IPS-18c (cell line): ENCODE measurements around the gene CCN6.
"Not testable (repeated sequence)": the region's sequence is repeated elsewhere in the genome, so short reads cannot be mapped to it uniquely, and the experiment has no call there.

Source experiments
- H3K4me3 ChIP-seq: 2 replicates; pipeline ENCODE4 v1.7.0; 2013; ENCODE audit warnings: low read depth, mild to moderate bottlenecking, low read length, moderate library complexity; ENCODE audit not compliant: insufficient read depth
- H3K9me3 ChIP-seq: one replicate; pipeline ENCODE4 v1.6.1; 2013; ENCODE audit warnings: mild to moderate bottlenecking, low read length, moderate library complexity; ENCODE audit not compliant: control insufficient read depth, insufficient read depth

CCN6 gene

DNA sequence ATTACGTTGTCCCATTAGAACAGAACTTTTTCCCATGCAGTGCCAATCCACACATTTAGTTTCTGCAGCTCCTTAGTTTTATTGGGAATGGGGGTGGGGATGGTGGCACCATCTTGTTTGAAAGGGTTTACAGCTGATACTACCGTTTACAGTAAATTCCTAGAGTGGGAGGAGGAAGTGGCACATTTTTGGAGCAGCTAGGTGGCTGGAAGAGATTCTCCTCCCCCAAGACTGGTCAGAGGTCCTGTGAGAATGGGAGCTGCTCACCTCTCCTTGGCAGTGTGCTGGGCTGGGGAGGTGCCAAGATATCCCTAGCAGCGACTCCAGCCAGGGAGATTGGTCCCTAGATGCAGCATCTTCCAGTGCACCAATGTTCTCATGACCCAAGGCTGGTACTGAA lies 12.4 kb upstream of the CCN6 start:
- H3K9me3 ChIP-seq, result no peaks in the 10 kb centered on the region
- no peak overlapping the region for H3K4me3 ChIP-seq

DNA sequence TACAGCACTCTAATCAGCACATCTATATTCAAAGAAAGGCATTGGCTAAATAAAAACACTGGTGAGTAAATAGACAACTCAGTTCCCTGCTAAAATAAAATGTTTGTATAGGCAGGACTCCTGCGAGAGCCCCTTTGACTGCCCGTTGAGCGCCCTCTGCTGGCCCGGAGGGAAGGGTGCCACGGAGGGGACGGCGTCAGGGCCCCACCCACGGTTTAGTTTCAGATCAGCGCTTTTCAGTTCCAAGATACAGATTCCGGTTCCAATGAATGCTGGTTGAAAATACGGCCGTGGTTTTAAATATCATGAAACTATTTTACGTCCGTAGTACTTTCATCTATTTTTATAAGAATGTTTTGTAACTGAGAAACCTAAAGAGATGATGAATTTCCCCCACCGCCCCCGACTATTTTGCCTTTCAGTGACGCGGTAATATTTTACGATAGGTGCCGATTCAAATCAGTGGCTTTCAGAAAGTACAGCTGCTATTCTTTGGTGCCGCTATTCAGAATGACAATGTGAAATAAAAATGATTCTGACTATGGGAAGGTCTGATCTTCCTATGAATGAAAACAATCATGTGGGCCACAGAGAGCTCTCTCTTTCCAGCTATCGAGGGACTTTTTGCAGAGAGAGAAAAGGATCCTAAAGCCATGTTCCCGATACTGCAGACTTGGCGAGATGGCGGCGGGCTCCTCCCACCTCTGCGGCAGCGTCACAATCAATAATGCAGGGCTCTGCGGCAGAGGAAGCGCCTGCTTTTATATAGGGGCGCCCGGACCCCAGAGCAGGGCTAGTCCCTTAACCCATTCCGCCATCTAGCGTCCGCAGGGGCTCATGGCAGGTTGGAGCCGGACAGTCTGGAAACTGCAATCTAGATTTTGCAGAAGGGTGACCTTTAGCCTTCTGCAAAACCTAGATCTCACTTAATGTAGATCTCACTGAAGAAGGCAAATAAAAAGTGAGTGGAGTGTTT lies 10.6 kb upstream of the CCN6 start:
- H3K9me3 ChIP-seq, result no peaks in the 10 kb centered on the region
- H3K4me3 ChIP-seq, result peak overlapping the region; percentile 64

DNA sequence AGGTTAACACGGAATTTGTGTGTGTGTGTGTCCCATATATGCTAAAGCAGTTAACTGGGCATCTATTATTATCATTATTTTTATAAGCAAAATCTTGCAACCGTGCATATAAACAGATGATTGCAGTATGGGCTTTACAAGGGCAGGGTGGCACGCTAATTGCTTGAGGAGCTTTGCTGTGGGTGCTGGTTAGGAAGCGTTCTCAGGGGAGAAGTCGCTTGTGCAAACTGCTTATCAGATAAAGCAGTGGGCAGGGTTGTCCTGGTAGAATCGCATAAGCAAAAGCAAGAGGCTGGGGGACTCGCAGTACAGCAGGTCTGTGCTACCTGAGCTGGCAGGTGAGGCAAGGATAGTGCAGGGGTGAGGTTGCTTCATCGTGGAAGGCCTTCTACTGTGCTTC lies 9.7 kb upstream of the CCN6 start:
- H3K4me3 ChIP-seq, result no peak overlapping the region

DNA sequence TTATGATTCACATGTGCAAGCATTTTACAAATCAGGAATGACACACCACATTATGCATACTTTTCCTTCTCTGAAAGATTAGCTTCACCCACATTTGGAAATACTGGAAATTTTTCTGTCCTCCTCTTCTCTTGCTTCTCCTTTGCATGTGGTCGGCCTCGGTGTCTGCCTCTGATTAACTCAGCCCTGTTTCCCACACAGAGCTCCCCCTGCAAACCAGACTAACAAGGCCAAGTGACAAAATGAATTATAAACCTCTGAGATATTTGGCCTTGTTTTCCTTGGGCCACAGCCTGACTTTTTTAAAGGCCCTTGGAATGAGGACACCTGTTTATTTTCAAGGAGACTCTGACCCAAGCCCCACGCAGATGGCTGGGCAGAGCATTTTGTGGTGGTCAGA lies 9.0 kb upstream of the CCN6 start:
- Histone ChIP-seq H3K4me3 (no peak overlapping the region), H3K9me3 (no peaks in the 10 kb centered on the region)

More for the DNA sequence above, 9.7 kb upstream of the CCN6 start:
- H3K9me3 ChIP-seq, result no peaks in the 10 kb centered on the region

DNA sequence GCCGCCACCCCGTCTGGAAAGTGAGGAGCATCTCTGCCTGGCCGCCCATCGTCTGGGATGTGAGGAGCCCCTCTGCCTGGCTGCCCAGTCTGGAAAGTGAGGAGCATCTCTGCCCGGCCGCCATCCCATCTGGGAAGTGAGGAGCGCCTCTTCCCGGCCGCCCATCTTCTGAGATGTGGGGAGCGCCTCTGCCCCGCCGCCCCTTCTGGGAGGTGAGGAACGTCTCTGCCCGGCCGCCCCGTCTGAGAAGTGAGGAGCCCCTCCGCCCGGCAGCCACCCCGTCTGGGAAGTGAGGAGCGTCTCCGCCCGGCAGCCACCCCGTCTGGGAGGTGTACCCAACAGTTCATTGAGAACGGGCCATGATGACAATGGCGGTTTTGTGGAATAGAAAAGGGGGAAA lies 6.4 kb upstream of the CCN6 start:
- H3K9me3 ChIP-seq, H3K4me3 ChIP-seq: not testable (repeated sequence)

DNA sequence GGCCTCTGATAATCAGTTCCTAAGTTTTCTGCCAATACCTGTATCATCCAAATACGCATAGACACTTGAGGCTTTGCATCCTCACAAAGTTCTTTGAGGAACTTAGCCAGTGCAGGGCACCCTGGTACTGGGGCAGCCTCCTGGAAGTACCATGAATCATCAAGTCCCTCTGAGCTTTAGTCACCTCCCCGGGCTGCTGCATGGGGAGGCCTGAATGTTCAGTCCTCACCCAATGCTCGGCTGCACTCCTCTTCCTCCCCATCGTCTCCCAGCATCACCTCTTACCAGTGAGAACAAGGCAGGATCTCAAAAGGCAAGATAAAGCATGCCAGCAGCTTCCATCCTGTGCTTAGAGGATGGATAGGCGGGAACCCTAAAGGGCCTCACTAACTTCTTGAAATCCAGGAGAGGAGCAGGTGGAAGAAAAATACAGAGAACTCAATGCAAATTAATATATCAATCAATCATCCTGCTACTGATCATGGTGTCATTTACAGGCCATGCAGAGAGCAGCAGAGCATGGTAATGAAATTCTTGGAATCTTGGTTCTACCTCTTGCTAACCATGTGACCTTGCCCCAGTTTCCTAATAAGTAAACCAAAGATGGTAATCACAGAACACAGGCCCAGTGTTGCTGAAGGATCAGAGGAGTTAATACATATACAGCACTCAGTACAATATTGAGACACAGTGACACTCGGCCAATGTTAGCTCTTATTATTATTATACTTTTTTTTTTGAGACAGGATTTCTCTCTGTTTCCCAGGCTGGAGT lies 4.7 kb upstream of the CCN6 start:
- H3K4me3 ChIP-seq, result no peak overlapping the region
- no peaks in the 10 kb centered on the region for H3K9me3 ChIP-seq

DNA sequence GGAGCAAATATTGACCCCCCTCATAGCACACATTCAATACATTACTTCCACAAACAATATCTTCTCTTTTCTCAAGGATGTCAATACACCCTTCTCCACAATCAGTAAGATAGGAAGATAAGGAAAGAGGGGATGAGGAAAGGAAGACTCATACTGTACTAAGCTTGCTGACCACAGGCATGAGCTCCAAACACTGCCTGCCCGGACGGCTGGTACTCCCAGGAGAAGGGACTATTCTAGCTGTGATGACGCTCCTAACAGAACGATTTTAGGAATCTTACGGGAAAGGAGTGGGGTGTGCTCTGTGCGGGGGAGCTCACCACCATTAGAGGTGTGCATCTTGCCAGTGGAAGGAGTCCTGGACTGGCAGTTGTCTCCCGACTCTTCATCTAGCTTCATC lies 3.9 kb upstream of the CCN6 start:
- Histone ChIP-seq H3K9me3 (no peaks in the 10 kb centered on the region), H3K4me3 (no peak overlapping the region)

DNA sequence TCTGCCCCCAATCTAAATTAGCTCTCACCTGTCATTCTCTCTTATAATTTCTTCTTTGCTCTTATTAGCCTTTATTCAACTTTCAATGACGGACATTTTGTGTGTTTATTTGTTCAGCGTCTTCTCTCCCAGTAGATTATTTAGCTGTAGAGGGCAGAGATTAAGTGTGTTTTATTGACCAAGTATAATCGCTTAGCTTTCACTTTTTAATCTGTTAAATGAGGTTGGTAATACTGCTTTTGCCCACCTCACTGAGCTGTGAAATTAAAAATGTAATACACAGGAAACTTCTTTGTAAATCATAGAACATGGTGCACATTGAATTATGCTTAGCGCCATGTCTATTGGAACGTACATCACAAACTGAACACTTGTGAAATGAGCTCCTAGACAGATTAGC lies 3.5 kb upstream of the CCN6 start:
- no peak overlapping the region for H3K4me3 ChIP-seq
- no peaks in the 10 kb centered on the region for H3K9me3 ChIP-seq

DNA sequence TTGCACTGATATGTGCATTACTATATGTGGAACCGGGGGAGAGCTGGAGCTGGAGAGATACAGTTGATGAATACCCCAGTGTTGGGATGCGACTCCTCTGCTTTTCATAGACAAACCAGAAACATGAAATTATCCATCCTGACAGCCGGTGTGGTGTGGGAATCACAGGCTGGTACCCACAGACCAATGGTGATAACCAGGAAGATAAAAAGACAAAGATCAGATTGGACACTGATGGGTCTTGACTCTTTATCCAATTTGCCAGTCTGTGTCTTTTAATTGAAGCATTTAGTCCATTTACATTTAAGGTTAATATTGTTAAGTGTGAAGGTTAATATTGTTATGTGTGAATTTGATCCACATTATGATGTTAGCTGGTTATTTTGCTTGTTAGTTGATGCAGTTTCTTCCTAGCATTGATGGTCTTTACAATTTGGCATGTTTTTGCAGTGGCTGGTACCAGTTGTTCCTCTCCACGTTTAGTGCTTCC lies 2.6 kb upstream of the CCN6 start:
- not testable (repeated sequence) for H3K4me3 ChIP-seq, H3K9me3 ChIP-seq

DNA sequence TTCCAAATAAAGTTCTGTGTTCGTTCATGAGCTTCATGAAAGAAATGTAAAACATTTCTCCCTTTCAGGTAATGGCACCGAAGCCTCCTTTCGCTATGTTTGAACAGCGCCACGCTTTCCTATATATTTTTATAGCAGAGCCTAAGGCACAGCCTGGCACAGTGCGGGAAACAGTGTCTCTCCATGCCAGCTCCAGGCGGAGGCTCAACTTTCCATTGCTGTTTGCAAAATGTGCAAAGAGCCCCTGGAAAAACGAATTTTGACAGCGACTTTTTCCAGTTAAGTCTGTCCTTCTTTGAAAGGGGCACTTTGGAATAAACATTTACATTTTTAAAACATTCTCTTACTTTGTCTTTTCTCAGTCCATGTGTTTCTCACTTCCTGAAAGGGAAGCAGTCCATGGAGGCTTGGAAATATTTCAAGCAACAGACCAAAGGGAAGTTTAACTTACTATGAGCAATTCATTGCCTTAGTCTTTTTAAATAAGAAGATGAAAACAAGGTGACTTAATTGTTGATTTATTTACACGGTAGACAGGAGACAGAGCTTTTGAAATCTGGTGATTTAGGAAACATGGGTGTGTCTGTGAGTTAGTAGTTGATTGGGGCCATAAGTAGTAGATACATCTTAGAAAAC lies 769 bp downstream of the CCN6 start:
- H3K9me3 ChIP-seq, result no peaks in the 10 kb centered on the region
- H3K4me3 ChIP-seq, result no peak overlapping the region

DNA sequence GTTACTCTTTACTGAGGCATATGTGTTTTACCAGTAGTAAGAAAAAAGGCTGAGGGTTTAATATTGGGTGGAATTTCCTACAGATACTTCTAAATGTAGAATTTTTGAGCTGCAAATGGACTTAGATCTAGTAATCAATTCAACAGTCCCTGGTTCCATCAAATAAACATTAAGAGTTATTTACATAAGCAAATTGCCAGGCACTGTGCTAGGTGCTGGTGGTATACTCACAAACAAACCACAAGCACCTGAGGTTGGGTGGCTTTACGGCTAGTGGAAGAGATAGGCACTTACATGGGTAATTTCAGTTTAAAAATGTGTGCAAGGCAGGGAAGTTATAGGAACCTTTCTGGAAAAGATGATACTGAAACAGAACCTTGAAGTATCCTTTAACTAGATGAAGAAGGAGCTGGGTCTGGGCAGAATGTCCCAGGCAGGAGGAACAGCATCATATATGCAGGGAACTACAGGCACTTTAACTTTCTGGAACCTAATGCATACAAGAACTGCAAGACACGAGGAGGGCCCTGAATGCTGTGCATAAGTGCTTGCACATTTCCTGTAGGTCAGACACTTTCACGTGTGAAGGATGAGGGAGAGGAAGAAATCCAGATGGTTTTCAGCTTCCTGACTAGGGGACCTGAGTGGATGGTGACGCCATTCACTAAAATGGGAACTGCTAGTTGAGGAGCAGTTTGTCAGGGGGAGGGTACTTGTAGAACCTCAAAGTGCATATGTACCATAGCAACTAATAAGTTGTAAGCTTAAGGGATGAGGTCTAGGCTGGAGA lies 4.5 kb downstream of the CCN6 start:
- Histone ChIP-seq H3K9me3 (no peaks in the 10 kb centered on the region), H3K4me3 (no peak overlapping the region)

DNA sequence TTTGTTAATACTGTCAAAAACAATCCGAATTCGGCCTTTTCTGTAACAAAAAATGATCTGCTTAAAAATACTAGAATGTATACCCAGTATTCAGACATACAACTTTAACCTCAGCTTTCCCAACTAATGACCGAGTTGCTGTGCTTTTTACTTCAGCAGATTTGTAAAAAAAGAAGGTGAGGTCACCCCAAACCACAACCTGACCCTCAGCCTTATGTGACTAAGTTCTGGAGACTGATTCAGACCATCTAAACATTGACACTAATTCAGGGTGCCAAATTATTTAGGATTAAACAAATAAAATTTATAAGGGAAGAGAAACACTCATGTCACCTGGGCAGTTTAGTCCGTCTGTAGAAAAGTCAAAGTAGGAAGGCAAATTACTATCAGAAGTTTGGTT lies 7.7 kb downstream of the CCN6 start:
- no peaks in the 10 kb centered on the region for H3K9me3 ChIP-seq
- no peak overlapping the region for H3K4me3 ChIP-seq

DNA sequence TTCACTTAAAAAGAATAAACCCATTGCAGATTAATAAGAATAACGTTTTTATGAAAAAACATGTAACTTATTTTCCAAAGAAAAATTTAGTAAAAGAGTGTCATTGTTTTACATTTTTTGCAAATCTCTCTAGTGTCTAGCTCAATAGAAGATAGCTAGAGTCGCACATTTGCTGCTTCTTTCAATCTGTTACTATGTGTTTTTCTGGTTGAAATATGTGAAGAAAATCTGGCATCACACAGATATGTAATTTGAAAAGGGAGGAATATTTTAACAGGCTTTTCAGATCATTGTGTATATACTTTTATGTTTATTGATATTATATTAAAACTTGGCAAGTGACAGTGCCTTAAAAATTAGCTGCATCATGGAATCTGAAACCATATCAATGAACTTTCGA lies 9.1 kb downstream of the CCN6 start:
- no peaks in the 10 kb centered on the region for H3K9me3 ChIP-seq
- H3K4me3 ChIP-seq, result no peak overlapping the region

DNA sequence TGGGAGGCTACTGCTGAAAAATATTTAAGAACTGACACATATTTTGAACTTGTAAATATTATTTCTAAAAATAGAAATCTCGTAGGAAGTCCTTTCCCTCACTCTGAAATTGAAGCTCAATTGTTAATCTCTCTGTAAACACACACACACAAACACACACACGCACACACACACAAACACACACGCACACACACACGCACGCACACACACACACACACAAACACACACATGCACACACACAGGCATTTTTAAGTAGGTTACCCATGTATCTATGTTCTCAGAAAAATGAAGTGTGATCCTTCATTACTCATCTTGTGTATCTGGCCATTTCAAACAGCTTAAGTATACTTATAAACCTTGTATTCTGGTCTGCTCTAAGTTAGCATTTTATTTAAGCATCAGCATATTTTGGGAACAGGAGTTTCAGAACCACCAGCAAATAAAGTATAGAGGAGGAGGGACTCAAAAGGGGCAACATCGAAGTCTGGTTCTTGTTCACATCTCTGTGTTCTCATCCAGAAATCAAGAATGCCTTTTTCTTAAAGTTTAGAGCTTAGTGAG lies 11.6 kb downstream of the CCN6 start:
- H3K4me3 ChIP-seq, result no peak overlapping the region
- no peaks in the 10 kb centered on the region for H3K9me3 ChIP-seq

DNA sequence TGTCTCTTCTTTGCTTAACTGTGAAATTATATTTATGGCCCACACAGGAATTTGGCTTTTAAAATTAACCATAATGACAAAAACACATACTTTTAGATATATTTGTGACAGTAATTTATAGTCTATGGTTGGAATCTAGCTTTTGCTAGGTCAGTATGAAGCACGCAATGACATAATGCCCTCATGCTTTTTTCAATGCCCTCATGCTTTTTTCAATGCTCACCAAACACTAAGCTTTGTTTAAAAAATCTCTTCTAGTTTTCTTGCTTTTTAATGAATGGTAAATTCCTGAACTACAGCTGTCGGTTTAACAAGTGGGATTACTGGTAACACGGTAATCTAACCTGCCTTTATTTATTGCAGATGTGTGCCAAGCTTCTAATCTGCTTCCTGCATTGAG lies 12.7 kb downstream of the CCN6 start:
- no peak overlapping the region for H3K4me3 ChIP-seq
- no peaks in the 10 kb centered on the region for H3K9me3 ChIP-seq

DNA sequence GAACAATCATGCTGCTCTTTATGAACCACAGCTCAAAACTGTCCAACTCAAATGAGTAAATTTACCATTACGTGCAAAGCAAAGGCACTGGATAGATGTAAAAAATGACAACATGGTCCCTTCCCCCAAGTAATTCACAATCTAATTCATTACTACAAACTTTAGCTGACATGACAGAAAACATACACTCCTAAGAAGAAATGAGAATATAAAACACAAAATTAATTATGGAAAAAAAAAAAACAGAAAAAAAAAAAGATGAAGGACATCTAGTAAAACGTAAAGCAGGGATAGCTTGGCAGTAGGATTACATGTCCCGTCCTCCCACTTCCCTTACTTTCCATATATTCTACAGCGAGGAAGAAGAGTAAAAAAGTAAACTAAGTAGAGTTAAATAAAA lies 27.7 kb downstream of the CCN6 start:
- H3K9me3 ChIP-seq, result no peaks in the 10 kb centered on the region
- H3K4me3 ChIP-seq, result no peak overlapping the region
